Sigmoid colon (tissue), 4 donors: ENCODE measurements around the gene CELA3A.
"Not testable (repeated sequence)": the region's sequence is repeated elsewhere in the genome, so short reads cannot be mapped to it uniquely, and the experiment has no call there.

Experiments
- CTCF ChIP-seq, 4 experiments: fragments of 450-650 bp in 3 of 4; fragments of 200-600 bp in 1 of 4; IDR thresholded peaks; one replicate each; pipeline ENCODE4 v1.5.1; 2016 to 2019; ENCODE audit warnings: antibody characterized with exemption in 4 of 4, mild to moderate bottlenecking in 3 of 4, moderate library complexity in 2 of 4
- EP300 ChIP-seq, 4 donors: sonication (generic); formaldehyde crosslinking; IDR thresholded peaks; one replicate each; pipeline ENCODE4 v1.6.1; 2017; ENCODE audit warnings: antibody characterized with exemption in 4 of 4
- POLR2A ChIP-seq, 2 donors: fragments of 450-650 bp; IDR thresholded peaks; one replicate each; pipeline ENCODE4 v1.6.1; 2016; ENCODE audit warnings: antibody characterized with exemption in 2 of 2, mild to moderate bottlenecking in 2 of 2, moderate library complexity in 2 of 2
- POLR2AphosphoS5 ChIP-seq, 4 donors: sonication (generic); formaldehyde crosslinking; IDR thresholded peaks; one replicate each; pipeline ENCODE4 v1.6.1; 2017; ENCODE audit warnings: antibody characterized with exemption in 4 of 4

- TF ChIP-seq POLR2A, POLR2AphosphoS5, CTCF, EP300 (IDR thresholded peaks at IDR 0.05): not testable (repeated sequence)
Observed at GRCh38 chr1:22006736-22007135, 5.3 kb downstream of the CELA3A start.
